Endodermal cell (in vitro differentiated cells): Measurements from ENCODE around the gene CTDSP1. TPM values are rescaled to one million over a fixed set of nuclear protein-coding genes. Genes with fewer than 3 reads are reported as not detected.

Experiments
- DNase-seq: peaks from one replicate; pipeline ENCODE4 v3.0.0-alpha.2; 2017
- H3K27ac ChIP-seq: 2 replicates; pipeline ENCODE4 v1.5.1; 2013; ENCODE audit warnings: mild to moderate bottlenecking, low read depth, low read length, moderate library complexity
- H3K27me3 ChIP-seq: 2 replicates; pipeline ENCODE4 v1.6.1; 2013; ENCODE audit warnings: mild to moderate bottlenecking, low read length, moderate library complexity; ENCODE audit not compliant: insufficient read depth, control insufficient read depth, poor library complexity, severe bottlenecking
- H3K36me3 ChIP-seq: 2 replicates; pipeline ENCODE4 v1.7.0; 2013; ENCODE audit warnings: mild to moderate bottlenecking, low read length, moderate library complexity; ENCODE audit not compliant: control insufficient read depth, insufficient read depth
- H3K4me1 ChIP-seq: one replicate; pipeline ENCODE4 v1.7.0; 2013; ENCODE audit warnings: low read length; ENCODE audit not compliant: control insufficient read depth, insufficient read depth
- H3K4me3 ChIP-seq: 2 replicates; pipeline ENCODE4 v1.5.1; 2013; ENCODE audit warnings: mild to moderate bottlenecking, low read length, moderate library complexity
- H3K9ac ChIP-seq: 2 replicates; pipeline ENCODE4 v1.6.1; 2013; ENCODE audit warnings: mild to moderate bottlenecking, low read length, moderate library complexity; ENCODE audit not compliant: poor library complexity, severe bottlenecking; ENCODE audit errors: extremely low read depth
- H3K9me3 ChIP-seq: 2 replicates; pipeline ENCODE4 v1.6.1; 2013; ENCODE audit warnings: mild to moderate bottlenecking, low read length, moderate library complexity; ENCODE audit not compliant: control insufficient read depth
- H3K27ac Mint-ChIP-seq: 2 replicates; pipeline ENCODE4 v1.8.0; 2020; ENCODE audit warnings: mixed read lengths
- H3K27me3 Mint-ChIP-seq: 2 replicates; pipeline ENCODE4 v1.8.0; 2021; ENCODE audit warnings: mild to moderate bottlenecking, mixed read lengths; ENCODE audit not compliant: insufficient read depth
- H3K36me3 Mint-ChIP-seq: 2 replicates; pipeline ENCODE4 v1.8.0; 2020; ENCODE audit warnings: low read depth, mixed read lengths
- H3K4me1 Mint-ChIP-seq: 2 replicates; pipeline ENCODE4 v1.8.0; 2020; ENCODE audit warnings: mixed read lengths
- H3K4me3 Mint-ChIP-seq: 2 replicates; pipeline ENCODE4 v1.8.0; 2020; ENCODE audit warnings: mild to moderate bottlenecking, moderate library complexity, mixed read lengths
- H3K9me3 Mint-ChIP-seq: 2 replicates; pipeline ENCODE4 v1.8.0; 2020; ENCODE audit warnings: mild to moderate bottlenecking, mixed read lengths
- WGBS, 2 experiments: methylation state at CpG; one replicate each; pipeline versions ENCODE4 v1.1.5 to v1.1.7; 2013; ENCODE audit warnings: missing lambda C conversion rate in 2 of 2, mixed read lengths in 1 of 2; ENCODE audit not compliant: insufficient coverage in 1 of 2, insufficient read length in 1 of 2; 5-methylcytosine and 5-hydroxymethylcytosine counted together
- total RNA-seq, 2 donors: library from RNA; stranded (reverse); fragmentation: NEBNext Ultra II Directional in 1 of 2; extraction: Animal tissue kit (Norgen Biotek cat#: 25700) in 1 of 2; gene quantifications; 2 replicates in 1 of 2; 3 replicates in 1 of 2; pipeline ENCODE4 v1.2.1, GENCODE V29; 2021
- TF ChIP-seq, protein P1 (sequence below): fragments of 200-600 bp; sonication (generic); conservative IDR thresholded peaks from 2 replicates; pipeline ENCODE4 v1.5.0; 2021; ENCODE audit warnings: antibody characterized with exemption, mild to moderate bottlenecking

The CTDSP1 gene
- total RNA-seq, 2 donors from 2014 or later = 66.8 to 123 TPM

DNA sequence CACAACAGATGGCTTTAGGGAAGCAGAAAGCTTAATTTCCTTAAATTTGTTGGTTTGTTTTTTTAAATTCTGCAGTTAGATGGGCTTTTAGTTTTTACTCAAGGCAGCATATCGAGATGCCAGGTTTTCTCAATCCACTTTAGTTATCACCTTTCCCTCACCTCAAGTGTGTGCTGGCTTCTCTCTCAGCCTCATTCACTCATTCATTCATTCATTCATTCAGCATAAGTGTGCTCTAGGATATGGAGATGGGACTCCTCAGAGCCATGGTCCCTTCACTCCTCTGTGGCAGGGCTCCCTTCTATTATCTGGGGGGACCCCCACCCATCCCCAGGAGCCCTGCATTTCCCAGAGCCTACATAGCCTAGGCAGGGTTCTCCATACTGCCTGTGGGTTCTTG lies 38.3 kb downstream of the CTDSP1 start:
- Histone ChIP-seq H3K4me3 (no peak overlapping the region), H3K36me3 (peaks cover 15% of the 10 kb centered on the region), H3K9ac (no peak overlapping the region), H3K9me3 (no peaks in the 10 kb centered on the region), H3K27ac (no peak overlapping the region), H3K27me3 (no peaks in the 10 kb centered on the region), H3K4me1 (no peaks in the 10 kb centered on the region)
- no peak for DNase-seq
- TF ChIP-seq, protein P1, sequence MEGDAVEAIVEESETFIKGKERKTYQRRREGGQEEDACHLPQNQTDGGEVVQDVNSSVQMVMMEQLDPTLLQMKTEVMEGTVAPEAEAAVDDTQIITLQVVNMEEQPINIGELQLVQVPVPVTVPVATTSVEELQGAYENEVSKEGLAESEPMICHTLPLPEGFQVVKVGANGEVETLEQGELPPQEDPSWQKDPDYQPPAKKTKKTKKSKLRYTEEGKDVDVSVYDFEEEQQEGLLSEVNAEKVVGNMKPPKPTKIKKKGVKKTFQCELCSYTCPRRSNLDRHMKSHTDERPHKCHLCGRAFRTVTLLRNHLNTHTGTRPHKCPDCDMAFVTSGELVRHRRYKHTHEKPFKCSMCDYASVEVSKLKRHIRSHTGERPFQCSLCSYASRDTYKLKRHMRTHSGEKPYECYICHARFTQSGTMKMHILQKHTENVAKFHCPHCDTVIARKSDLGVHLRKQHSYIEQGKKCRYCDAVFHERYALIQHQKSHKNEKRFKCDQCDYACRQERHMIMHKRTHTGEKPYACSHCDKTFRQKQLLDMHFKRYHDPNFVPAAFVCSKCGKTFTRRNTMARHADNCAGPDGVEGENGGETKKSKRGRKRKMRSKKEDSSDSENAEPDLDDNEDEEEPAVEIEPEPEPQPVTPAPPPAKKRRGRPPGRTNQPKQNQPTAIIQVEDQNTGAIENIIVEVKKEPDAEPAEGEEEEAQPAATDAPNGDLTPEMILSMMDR = no peak
- 91% methylated on average over 1 of the region's 1 CpG; no CpG with 5 or more reads in 1 of the 2 experiments for WGBS, 2 experiments
- Mint-ChIP-seq H3K27me3 (no peaks in the 10 kb centered on the region), H3K4me1 (no peaks in the 10 kb centered on the region), H3K27ac (no peak overlapping the region), H3K9me3 (no peaks in the 10 kb centered on the region), H3K4me3 (no peak overlapping the region), H3K36me3 (peaks cover 37% of the 10 kb centered on the region)

DNA sequence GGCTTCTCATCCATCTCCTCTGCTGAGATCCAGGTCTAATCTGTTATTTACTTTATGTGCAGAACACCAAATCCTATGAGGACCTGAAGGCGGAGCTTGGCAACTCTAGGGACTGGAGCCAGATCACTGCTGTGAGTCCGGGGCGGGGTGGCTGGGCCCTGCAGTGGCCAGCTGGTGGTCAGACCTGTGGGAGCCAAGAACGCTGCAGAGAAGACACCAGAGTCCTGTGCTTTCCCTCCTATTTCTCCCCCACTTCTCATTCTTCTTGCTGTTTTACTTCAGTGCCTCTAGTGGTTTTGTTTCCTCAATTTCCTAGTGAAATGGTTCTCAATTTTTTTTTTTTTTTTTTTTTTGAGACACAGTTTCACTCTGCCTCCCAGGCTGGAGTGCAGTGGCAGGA lies 38.9 kb downstream of the CTDSP1 start:
- TF ChIP-seq, protein P1 = no peak
- Histone ChIP-seq H3K4me1 (no peaks in the 10 kb centered on the region), H3K9ac (no peak overlapping the region), H3K36me3 (peaks cover 15% of the 10 kb centered on the region), H3K27ac (no peak overlapping the region), H3K9me3 (no peaks in the 10 kb centered on the region), H3K27me3 (no peaks in the 10 kb centered on the region), H3K4me3 (no peak overlapping the region)
- no peak overlapping the region for H3K27ac Mint-ChIP-seq
- no peak overlapping the region for H3K4me3 Mint-ChIP-seq
- H3K9me3 Mint-ChIP-seq = no peaks in the 10 kb centered on the region
- H3K36me3 Mint-ChIP-seq = peaks cover 36% of the 10 kb centered on the region
- no peaks in the 10 kb centered on the region for H3K27me3 Mint-ChIP-seq
- WGBS, 2 experiments = 90 to 91% methylated on average over 4 of the region's 4 CpGs
- H3K4me1 Mint-ChIP-seq = no peaks in the 10 kb centered on the region
- DNase-seq = no peak

DNA sequence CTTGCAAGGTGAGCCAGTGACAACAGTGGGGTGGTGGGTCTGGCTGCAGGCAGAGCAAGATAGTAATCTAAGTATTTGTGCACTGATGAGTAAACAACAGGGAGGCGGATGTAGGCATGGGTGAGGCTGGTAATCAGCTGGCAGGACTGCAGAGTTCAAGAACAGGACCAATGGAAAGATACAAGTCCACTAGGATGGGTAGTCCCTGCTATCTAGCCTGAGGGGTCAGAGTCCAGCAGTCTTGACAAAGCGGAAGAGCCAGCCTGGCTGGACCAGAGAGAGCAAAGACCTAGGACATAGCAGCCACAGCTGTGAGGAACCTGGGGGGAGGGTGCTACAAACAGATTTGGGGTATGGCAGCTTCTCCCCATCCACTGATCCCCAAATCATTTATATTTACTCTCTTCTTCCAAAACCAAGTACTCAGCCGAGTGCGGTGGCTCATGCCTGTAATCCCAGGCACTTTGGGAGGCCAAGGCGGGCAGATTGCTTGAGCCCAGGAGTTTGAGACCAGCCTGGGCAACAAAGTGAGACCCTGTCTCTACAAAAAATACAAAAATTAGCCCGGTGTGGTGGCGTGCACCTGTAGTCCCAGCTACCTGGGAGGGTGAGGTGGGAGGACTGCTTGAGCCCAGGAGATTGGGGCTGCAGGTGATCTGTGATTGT lies 45.2 kb downstream of the CTDSP1 start:
- peaks cover 43% of the 10 kb centered on the region for H3K36me3 ChIP-seq
- Mint-ChIP-seq H3K9me3 (no peaks in the 10 kb centered on the region), H3K27ac (no peak overlapping the region), H3K4me1 (no peaks in the 10 kb centered on the region), H3K27me3 (no peaks in the 10 kb centered on the region), H3K36me3 (peaks cover 74% of the 10 kb centered on the region), H3K4me3 (no peak overlapping the region)
- H3K9me3 ChIP-seq = no peaks in the 10 kb centered on the region
- H3K27me3 ChIP-seq = no peaks in the 10 kb centered on the region
- H3K4me1 ChIP-seq = no peaks in the 10 kb centered on the region
- no peak overlapping the region for H3K9ac ChIP-seq
- no peak overlapping the region for H3K27ac ChIP-seq
- TF ChIP-seq, protein P1 = no peak
- no peak overlapping the region for H3K4me3 ChIP-seq
- no peak for DNase-seq
- 95 to 100% methylated on average over 4 to 7 of the region's 7 CpGs for WGBS, 2 experiments
